ENCODE data around the gene CD101.

Gene CD101

DNA sequence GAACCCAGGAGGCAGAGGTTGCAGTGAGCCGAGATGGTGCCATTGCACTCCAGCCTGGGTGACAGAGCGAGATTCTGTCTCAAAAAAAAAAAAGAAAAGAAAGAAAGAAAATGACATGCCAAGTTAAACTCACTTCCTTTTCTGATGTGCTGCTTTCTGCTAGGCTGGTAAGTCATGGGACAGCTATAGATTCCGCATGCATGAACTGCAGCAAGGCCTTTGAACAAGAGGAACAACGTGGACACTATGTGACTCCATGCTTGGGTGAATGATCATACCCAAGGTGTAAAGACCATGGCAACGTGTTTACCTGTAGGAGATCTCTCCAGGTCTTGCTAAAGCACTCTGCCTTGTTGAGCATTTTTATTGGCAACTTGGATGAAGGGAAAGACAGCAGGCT is 48.3 kb downstream of the CD101 start:
- no peak for DNase-seq (ENCODE audit: low read depth in 2 of 2)

DNA sequence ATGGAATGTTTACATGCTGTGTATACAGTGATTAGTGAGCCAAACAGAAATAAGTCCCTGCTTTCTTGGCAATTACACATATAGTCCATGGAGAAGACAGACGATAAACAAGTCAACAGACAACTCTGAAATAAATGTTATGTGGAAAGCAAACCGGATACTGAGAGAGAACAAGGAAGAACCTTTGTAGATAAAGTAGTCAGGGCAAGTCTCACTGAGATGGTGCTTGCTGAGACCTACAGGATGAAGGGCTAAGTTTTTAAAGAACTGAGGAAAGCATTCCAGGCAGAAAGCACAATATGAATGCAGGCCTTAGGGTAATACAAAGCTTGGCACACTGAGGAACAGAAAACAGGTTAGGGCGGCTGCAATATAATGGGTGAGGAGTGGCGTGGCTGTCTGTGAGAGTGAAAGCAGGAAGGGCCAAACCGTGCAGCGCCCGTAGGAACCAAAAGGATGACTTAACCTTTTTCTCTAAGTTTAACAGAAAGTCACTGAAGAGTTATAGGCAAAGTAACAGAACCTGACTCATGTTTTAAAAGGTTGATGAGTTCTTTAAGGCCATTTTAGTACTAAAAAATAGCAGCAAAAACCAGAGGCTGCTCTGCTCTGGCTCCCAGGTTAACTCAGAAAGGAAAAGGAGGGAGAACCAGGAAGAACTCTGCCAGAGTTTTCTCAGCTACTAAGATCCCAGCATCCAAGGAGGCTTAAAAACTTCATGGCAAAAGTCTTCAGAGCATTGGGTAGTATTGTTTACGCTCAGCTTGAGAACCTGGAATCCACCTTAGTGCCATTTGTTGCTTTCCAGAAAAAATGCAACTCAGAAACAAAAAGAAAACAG is 49.9 kb downstream of the CD101 start:
- peak in 1 of 2 experiments; percentile 15 for DNase-seq (ENCODE audit: low read depth in 2 of 2)

DNA sequence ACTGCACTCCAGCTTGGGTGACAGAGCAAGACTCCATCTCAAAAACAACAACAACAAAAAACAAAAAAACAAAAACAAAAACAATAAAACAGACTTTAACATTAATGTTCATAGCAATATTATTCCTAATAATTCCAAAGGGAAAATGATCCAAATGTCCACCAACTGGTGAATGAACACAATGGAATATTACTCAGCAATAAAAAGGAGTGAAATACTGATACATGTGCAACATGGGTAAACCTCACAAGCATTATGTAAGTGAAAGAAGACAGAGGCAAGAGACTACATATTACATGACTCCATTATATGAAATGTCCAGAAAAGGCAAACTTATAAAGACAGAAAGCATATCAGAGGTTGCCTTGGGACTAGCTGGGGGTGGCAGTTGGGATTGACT is 52.5 kb downstream of the CD101 start:
- no peak for DNase-seq (ENCODE audit: low read depth in 2 of 2)

DNA sequence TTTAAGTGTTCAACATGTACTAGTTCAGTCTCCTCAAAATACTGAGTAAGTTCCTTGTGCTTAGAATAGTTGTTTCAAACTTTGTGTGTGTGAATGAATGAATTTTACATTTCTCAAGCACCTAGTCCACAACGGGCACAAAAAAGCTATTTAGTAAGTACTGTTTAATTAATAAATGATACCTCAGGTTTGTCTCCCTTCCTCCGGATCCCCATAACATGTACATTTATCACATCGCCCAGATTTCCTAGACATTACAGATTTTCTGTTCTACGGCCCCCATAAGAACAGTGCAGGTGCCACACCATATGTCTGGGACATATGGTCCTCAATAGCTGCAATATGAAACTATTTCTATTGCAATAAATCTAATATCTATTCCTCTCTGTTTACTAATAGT is 57.2 kb downstream of the CD101 start:
- no peak for DNase-seq (ENCODE audit: low read depth in 2 of 2)

DNA sequence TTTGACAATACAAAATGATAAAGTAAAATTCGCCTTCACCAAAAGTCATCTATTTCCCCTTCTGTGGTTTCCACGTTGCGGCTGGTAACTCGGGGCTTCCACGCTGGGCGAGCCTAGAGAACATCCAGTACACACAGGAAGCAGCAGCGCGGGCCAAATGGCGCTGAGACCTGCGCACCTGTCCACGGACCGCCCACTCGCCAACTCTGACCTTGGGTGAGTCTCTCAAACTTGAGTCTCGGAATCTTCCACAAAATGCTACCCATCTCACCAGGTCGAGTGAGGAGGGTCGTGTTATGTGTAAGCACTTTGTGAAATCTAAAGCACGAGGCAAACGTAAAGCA is 57.7 kb downstream of the CD101 start:
- DNase-seq (ENCODE audit: low read depth in 2 of 2): peak in 1 of 2 experiments; percentile 64

DNA sequence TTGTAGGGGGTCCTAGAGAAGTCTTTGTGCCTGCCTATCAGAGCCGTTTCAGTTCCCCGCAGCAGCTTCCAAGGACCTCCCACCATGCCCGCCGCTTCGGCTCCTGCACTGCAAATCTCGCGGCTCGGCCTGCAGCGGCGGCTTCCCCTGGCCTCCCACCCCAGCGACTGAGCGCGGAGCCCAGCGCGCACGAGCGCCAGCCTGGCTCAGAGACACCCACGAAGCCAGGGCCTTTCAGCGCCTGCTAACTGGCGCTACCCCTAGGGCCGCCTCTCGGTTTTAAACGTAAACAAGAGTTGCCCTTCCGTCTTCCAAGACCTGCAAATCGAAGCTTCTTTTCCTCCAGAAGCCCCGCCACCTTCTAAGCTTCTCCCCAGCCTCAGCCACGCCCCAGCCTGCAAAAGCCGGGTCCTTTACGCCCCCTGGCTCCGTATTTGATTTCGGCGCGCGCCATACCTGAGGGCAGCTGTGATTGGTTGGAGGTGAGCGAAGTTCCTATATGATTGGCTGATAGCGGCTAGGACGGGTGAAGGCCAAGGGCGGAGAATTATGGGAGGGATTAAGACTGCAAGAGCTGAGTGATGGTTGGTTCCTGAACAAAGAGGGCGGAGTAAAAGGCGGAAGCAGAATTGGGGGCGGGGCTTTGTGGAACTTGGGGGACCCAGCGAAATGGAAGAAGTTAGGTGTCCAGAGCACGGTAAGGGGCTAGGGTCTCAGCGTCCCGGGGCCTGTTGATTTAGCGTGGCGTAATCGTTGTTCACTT is 58.3 kb downstream of the CD101 start, which contains the start of gene TTF2:
Gene TTF2 (plus strand): TSS at position 649 of the 763 bp plus-strand sequence. CDS start 21 bp downstream, at position 670.
- DNase-seq (ENCODE audit: low read depth in 2 of 2): peak; percentile 88 to 96

DNA sequence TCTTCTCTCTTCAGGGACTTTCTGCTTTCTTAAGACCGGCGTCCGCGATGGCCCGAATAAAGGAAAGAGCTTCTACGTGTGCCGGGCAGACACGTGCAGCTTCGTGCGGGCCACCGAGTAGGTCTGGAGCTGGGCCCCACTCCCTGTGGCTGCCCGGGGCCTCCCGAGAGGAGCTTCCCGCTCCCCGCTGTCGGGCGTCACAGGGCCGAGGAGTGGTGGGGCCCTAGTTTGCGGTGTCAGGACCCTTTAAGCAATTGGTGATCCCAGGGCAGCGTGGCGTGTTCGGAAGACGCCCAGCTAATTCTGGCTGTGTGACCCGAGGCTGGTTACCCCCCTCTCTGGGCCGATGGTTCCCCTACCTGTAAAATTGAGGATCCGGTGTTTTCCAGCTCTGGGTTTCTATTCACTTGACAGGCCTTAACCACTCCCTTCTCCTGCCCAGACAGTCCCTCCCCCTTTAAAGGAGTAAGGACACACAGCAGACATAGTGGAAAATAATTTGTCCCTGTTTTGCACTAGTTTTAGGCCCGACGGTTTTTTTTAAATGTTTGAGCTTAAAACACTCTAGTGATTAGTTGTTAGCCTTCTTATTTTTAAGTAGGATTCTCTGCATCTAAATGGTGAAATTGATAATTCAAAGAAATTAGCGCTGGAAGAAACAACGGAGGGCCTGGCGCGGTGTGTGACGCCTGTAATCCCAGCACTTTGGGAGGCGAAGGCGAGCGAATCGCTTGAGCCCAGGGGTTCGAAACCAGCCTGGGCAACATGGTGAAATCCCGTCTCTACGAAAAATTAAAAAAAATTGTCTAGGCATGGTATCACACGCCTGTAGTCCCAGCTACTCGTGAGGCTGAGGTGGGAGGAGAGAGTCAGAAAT is 59.1 kb downstream of the CD101 start:
- DNase-seq (ENCODE audit: low read depth in 2 of 2): no peak

DNA sequence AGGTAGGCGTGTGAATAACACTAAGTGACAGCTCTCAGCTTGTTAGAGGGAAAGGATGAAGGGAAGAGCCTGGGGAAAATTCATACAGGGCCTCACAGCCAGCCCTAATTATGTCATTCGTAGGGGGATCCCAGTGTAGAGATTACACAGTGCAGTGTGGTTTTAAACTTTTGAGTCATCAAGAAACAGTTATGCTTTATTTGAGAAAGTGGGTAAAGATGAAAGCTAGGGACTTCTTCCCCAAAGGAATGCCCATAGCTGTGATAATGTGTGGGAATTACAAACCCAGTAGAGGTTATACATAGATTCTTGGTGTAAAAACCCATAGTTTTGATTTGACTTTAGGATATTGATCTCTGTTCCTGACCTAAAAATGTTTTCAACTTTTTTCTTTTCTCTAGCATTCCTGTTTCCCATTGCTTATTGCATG is 60.4 kb downstream of the CD101 start:
- no peak for DNase-seq (ENCODE audit: low read depth in 2 of 2)

DNA sequence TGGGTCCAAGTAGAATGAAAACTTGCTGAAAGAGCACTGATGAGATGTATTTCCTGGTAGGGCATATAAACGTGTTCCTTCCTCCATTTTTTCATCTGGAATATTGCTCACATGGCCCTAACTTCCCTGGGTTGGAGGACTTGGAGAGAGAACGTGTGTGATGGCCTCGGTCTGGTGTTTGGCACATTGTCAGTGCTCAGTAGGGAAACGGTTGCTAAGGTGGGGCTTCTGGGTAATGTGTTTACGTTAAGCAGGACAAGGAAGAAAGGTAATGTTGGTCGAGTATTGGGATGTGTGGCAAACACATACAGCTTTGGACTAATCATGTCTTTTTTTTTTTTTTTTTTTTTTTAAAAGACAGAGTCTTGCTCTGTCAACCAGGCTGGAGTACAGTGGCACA is 64.8 kb downstream of the CD101 start:
- DNase-seq (ENCODE audit: low read depth in 2 of 2): no peak

DNA sequence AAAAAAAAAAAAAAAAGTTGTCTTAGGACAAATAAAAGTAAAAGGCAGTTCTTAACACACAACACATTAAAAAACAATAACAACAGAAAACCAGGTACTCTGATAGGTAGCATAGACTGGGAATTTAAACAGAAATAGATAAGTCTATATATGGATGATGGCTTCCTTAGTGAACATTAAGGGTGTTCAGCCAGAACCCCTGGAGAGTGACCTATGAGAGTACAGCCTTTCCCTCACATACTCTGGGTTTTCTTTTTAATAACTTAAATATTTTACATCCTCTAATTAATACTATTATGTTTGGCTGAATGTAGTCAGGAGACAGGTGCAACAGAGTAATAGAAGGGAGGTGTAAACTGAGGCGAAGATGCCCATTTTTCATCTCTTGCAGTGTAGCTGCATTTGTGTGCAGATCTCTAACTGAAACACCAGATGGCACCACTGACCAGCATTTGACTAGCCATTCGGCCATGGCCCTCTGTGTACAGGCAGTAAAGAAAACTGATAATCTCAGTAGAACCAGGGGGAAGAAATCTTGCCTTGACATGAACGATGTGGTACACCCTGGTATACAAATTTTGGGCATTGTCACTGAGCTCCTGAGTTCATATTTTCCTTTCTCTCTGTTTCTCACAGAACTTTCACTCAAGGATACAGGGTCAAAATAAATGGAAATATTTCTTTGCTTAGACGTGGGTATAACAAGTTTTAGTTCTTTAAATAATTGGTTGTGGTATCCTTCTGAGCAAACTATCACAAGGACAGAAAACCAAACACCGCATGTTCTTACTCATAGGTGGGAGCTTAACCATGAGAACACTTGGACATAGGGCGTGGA is 66.2 kb downstream of the CD101 start:
- DNase-seq (ENCODE audit: low read depth in 2 of 2): no peak

DNA sequence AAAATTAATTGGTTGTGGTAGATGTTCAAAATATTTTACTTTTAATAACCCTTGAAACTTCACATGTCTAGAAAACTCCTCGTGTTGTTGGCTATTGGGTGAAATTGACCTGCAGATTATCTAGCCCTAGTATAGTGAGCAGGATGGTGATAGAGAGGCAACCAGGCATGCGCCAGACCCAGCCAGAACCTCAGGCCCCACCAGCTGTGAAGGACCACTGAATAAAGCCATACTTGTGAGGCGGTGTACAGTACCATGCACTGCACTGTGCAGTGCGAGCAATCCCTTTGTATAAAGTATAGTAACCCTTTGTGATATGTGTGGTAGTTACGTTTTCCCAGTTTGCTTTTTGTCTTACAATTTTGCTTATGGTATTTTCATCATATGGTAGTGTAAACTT is 67.0 kb downstream of the CD101 start:
- DNase-seq (ENCODE audit: low read depth in 2 of 2): no peak

DNA sequence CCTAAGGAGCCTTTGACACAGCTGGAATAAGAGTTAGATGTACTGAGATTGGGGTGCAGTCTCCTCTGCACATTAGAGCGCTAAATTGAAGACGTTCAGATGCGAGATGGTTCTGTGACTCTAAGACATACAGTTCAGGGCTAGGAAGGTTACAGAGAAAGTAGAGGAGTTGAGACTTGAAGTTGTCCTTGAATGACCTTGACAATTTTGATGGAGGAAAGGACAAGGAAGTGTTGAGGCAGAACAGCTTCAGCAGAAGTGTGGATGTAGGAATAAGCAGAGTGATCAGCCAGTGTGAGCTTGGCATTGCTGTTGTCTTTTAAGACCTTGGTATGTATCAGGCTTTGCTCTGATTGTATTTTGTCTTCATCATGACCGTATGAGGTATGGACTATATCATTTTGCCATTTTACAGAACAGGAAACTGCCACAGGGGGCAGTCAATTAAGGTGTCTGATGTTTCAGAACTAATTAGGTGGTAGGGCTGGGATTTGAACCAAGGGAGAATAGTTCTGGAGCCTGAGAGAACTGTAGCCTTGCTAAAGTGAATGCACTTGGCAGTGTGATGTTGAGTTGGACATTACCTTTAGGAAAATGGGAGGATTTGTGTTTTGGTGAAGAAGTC is 67.8 kb downstream of the CD101 start:
- no peak for DNase-seq (ENCODE audit: low read depth in 2 of 2)

DNA sequence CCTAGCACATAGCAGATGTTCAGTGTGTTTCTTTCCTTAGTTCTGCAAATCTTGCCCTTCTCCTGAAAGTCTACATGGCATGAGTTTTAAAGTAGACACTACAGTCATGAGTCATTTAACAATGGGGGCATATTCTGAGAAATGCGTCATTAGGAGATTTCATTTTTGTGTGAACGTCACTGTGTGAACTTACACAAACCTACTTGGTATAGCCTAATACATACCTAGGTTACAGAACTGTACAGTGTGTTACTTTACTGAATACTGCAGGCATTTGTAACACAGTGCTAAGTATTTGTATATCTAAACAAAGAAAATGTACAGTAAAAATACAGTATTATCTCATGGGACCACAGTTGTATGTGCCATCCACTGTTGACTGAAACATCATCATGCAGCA is 68.6 kb downstream of the CD101 start:
- no peak for DNase-seq (ENCODE audit: low read depth in 2 of 2)

DNA sequence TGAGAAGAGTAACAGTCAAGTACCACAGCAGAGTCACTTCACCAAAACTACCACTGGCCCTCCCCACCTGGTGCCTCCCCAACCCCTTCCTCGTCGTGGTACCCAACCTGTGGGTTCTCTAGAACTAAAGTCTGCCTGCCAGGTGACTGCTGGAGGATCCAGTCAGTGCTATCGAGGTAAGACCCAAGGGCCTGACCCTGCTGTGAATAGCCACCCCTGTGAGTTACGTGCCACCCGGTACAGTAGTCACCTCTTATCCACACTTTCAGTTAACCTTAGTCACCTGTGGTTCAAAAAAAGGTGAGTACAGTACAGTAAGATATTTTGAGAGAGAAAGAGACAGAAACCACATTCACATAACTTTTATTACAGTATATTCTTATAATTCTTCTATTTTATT is 75.1 kb downstream of the CD101 start:
- no peak for DNase-seq (ENCODE audit: low read depth in 2 of 2)

DNA sequence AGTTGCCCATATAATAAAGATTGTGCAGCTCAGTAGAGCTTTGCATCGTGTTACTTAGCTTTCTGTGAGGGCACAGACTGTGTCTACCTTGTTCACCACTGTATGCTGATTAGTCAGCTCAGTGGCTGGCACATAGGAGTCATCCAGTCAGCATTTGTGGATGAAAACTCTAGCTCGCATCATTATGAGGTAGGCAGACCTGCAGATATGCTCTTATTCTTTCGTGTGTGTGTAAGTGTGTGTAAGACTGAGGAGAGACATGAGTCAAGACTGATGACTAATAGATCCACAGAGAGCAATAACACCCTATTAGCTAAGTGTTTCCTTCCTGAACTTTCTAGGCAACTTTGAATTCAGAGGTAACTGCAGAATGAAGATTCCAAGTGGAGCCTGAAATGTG is 75.7 kb downstream of the CD101 start:
- DNase-seq (ENCODE audit: low read depth in 2 of 2): peak in 1 of 2 experiments; percentile 37

DNA sequence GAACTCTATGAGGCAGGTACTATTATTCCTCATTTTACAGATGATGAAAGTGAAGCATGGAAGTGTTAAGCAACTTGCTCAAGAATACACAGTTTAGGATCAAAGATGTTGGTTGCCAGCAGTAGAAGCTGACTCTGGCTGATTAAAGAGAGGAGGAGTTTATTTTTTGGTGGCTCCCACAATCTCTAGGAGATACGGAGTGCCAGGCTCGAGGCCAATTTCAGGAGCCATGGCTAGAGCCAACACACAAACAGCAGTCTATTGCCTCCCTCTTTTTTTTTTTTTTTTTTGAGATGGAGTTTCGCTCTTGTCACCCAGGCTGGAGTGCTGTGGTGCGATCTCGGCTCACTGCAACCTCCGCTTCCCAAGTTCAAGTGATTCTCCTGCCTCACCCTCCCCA is 78.2 kb downstream of the CD101 start:
- DNase-seq (ENCODE audit: low read depth in 2 of 2): no peak

DNA sequence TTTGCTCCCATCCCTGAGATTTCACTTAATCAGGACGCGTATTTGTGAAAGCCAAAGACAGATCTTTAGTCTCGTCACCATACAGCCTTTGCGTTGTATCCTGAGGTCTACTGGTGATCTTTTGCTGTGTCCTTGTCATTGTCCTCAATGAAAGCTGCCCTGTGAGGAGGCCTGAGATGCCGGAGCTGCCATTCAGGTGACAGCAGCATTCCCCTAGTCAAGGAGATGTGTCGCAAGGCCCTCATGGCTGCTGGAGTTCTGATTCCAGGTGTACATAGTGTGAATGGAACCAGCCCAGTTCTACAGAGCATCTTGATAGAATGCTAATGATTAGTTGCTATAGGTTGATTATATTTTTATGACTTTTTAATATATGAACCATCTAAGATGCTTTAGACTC is 82.7 kb downstream of the CD101 start:
- DNase-seq (ENCODE audit: low read depth in 2 of 2): no peak
